SK-N-MC (cell line): ENCODE data around the gene ABHD16B.

ENCODE experiments used
- EZH2 ChIP-seq: fragments of 200-600 bp; sonication (generic); IDR thresholded peaks from one replicate; pipeline ENCODE4 v1.6.1; 2017; ENCODE audit warnings: antibody characterized with exemption
- FOXP2 ChIP-seq: optimal IDR thresholded peaks from 2 replicates; pipeline ENCODE3; 2011; ENCODE audit warnings: mild to moderate bottlenecking, moderate library complexity; ENCODE audit not compliant: insufficient read depth; ENCODE audit errors: extremely low read length, control extremely low read depth
- POLR2AphosphoS5 ChIP-seq: IDR thresholded peaks from 2 replicates; pipeline ENCODE4 v1.6.1; 2012; ENCODE audit warnings: mild to moderate bottlenecking, low read depth, low read length, borderline replicate concordance

- TF ChIP-seq POLR2AphosphoS5: no peak
- no peak for TF ChIP-seq EZH2
- TF ChIP-seq FOXP2: no peak
Measured at GRCh38 chr20:63878899-63879663, 17.8 kb downstream of the ABHD16B start.
